ENCODE data around the gene IKBKE. TPM values are rescaled to one million over a fixed set of nuclear protein-coding genes. Genes with fewer than 3 reads are reported as not detected.

The IKBKE gene
- total RNA-seq = 228 and 229 TPM in 2 replicates

- intact Hi-C loops (cut with micrococcal nuclease) = loop anchor here (1.0 to 10.0 kb wide), 7 partner anchors 8 to 1185 kb away; partner anchors contain the start of genes DYRK3 and RASSF5
Observed at GRCh38 chr1:206469933-206470691, at the start of gene IKBKE. Gene IKBKE (plus strand): TSS chr1:206470476. CDS start chr1:206473228, 2,752 bp downstream.

- intact Hi-C loops (cut with micrococcal nuclease) = no loop called here
Observed at GRCh38 chr1:206421616-206422340, 48.5 kb upstream of the IKBKE start.

- intact Hi-C loops (cut with micrococcal nuclease) = no loop called here
Observed at GRCh38 chr1:206422525-206422924, 47.8 kb upstream of the IKBKE start.

- intact Hi-C loops (cut with micrococcal nuclease) = loop anchor here (1.0 kb wide), 1 partner anchor 9 kb away; no protein-coding TSS in a partner anchor
Observed at GRCh38 chr1:206427291-206427690, 43.0 kb upstream of the IKBKE start.

GRCh38 chr1:206429421-206429820 is 40.9 kb upstream of the IKBKE start:
- intact Hi-C loops (cut with micrococcal nuclease) = no loop called here

GRCh38 chr1:206430031-206430983 is 40.0 kb upstream of the IKBKE start:
- intact Hi-C loops (cut with micrococcal nuclease) = no loop called here

GRCh38 chr1:206435445-206435844 is 34.8 kb upstream of the IKBKE start:
- intact Hi-C loops (cut with micrococcal nuclease) = no loop called here

- intact Hi-C loops (cut with micrococcal nuclease) = no loop called here
Observed at GRCh38 chr1:206438554-206438953, 31.7 kb upstream of the IKBKE start.

GRCh38 chr1:206439205-206439604 is 31.1 kb upstream of the IKBKE start:
- intact Hi-C loops (cut with micrococcal nuclease) = no loop called here

GRCh38 chr1:206441336-206441967 is 28.8 kb upstream of the IKBKE start:
- intact Hi-C loops (cut with micrococcal nuclease) = no loop called here

- intact Hi-C loops (cut with micrococcal nuclease) = no loop called here
Observed at GRCh38 chr1:206442101-206442500, 28.2 kb upstream of the IKBKE start.

- intact Hi-C loops (cut with micrococcal nuclease) = no loop called here
Observed at GRCh38 chr1:206445116-206445515, 25.2 kb upstream of the IKBKE start.

GRCh38 chr1:206445911-206446356 is 24.3 kb upstream of the IKBKE start:
- intact Hi-C loops (cut with micrococcal nuclease) = no loop called here

- intact Hi-C loops (cut with micrococcal nuclease) = no loop called here
Observed at GRCh38 chr1:206446688-206447421, 23.4 kb upstream of the IKBKE start.

- intact Hi-C loops (cut with micrococcal nuclease) = no loop called here
Observed at GRCh38 chr1:206447422-206447765, 22.9 kb upstream of the IKBKE start.

GRCh38 chr1:206447792-206448191 is 22.5 kb upstream of the IKBKE start:
- intact Hi-C loops (cut with micrococcal nuclease) = loop anchor here (2.0 kb wide), 1 partner anchor 15 kb away; no protein-coding TSS in a partner anchor

GRCh38 chr1:206448471-206448870 is 21.8 kb upstream of the IKBKE start:
- intact Hi-C loops (cut with micrococcal nuclease) = loop anchor here (2.0 kb wide), 1 partner anchor 14 kb away; no protein-coding TSS in a partner anchor

GRCh38 chr1:206449565-206449964 is 20.7 kb upstream of the IKBKE start:
- intact Hi-C loops (cut with micrococcal nuclease) = loop anchor here (2.0 kb wide), 1 partner anchor 13 kb away; no protein-coding TSS in a partner anchor

GRCh38 chr1:206450281-206450680 is 20.0 kb upstream of the IKBKE start:
- intact Hi-C loops (cut with micrococcal nuclease) = no loop called here

GRCh38 chr1:206451134-206451686 is 19.1 kb upstream of the IKBKE start:
- intact Hi-C loops (cut with micrococcal nuclease) = no loop called here

Measured in T-helper 1 cell treated with Interleukin-12 subunit alpha and Interleukin-12 subunit beta and Interleukin-4 antibody, amounts not matched to agents 30 ng/mL and 1 ng/mL, for 36 hours (primary cell).